Activated CD8-positive, alpha-beta T cell treated with anti-CD3 and anti-CD28 coated beads, Interleukin-2, amount 10 ng/mL, durations not matched to agents 7 days and 5 days (primary cell): ENCODE results near the gene PKNOX1. TPM values are rescaled to one million over a fixed set of nuclear protein-coding genes. Genes with fewer than 3 reads are reported as not detected.
"Not testable (repeated sequence)": the region's sequence is repeated elsewhere in the genome, so short reads cannot be mapped to it uniquely, and the experiment has no call there.

ENCODE experiments used
- ATAC-seq: fragments of 150-1000 bp; cut with Tn5 transposase; one replicate; pipeline ENCODE4 v1.10.0; 2021; ENCODE audit warnings: moderate library complexity
- CTCF ChIA-PET: fragments of 350-600 bp; sonication (Branson Sonifier 250); formaldehyde crosslinking; loops from one replicate; lab custom pipeline; 2021; ENCODE audit warnings: antibody characterized with exemption; lab: Charles Lee
- POLR2A ChIA-PET: fragments of 350-600 bp; sonication (Branson Sonifier 250); formaldehyde crosslinking; loops from one replicate; lab custom pipeline; 2021; ENCODE audit warnings: antibody characterized with exemption; lab: Charles Lee
- DNase-seq: peaks from one replicate; pipeline ENCODE4 v3.0.0-alpha.2; 2020
- H3K27ac Mint-ChIP-seq: one replicate; pipeline ENCODE4 v1.8.0; 2021; ENCODE audit warnings: mild to moderate bottlenecking, mixed read lengths
- H3K27me3 Mint-ChIP-seq: one replicate; pipeline ENCODE4 v1.8.0; 2021; ENCODE audit warnings: low read depth, mixed read lengths
- H3K36me3 Mint-ChIP-seq: one replicate; pipeline ENCODE4 v1.8.0; 2021; ENCODE audit warnings: low read depth, mixed read lengths
- H3K4me1 Mint-ChIP-seq: one replicate; pipeline ENCODE4 v1.8.0; 2021; ENCODE audit warnings: low read depth, mixed read lengths
- H3K4me3 Mint-ChIP-seq: one replicate; pipeline ENCODE4 v1.8.0; 2021; ENCODE audit warnings: mild to moderate bottlenecking, mixed read lengths
- H3K9me3 Mint-ChIP-seq: one replicate; pipeline ENCODE4 v1.8.0; 2022; ENCODE audit warnings: mixed read lengths; ENCODE audit not compliant: insufficient read depth
- total RNA-seq, 2 experiments: library from RNA; stranded (reverse); gene quantifications; one replicate each; pipeline ENCODE4 v1.2.3, GENCODE V29; 2021

The PKNOX1 gene
- total RNA-seq, 2 experiments from 2014 or later = 23.9 to 25.3 TPM

GRCh38 chr21:42962380-42963007 lies 11.9 kb upstream of the PKNOX1 start:
- Mint-ChIP-seq H3K27ac (no peak overlapping the region), H3K27me3 (no peaks in the 10 kb centered on the region), H3K9me3 (no peaks in the 10 kb centered on the region), H3K36me3 (no peaks in the 10 kb centered on the region), H3K4me3 (no peak overlapping the region), H3K4me1 (no peaks in the 10 kb centered on the region)
- POLR2A ChIA-PET = interaction anchor here (0.6 to 0.7 kb wide), 2 partner anchors 50 to 1651 kb away, joined by 3 read pairs; no protein-coding TSS in a partner anchor
- CTCF ChIA-PET = no interaction called here
- ATAC-seq (no peak), DNase-seq (no peak)

GRCh38 chr21:42964086-42964485 lies 10.3 kb upstream of the PKNOX1 start:
- H3K4me3 Mint-ChIP-seq = no peak overlapping the region
- H3K36me3 Mint-ChIP-seq = no peaks in the 10 kb centered on the region
- POLR2A ChIA-PET = interaction anchor here (0.8 kb wide), 1 partner anchor 10 kb away, joined by 3 read pairs; no protein-coding TSS in a partner anchor
- ATAC-seq (no peak), DNase-seq (no peak)
- H3K27me3 Mint-ChIP-seq = no peaks in the 10 kb centered on the region
- no peaks in the 10 kb centered on the region for H3K4me1 Mint-ChIP-seq
- H3K9me3 Mint-ChIP-seq = no peaks in the 10 kb centered on the region
- CTCF ChIA-PET = no interaction called here
- no peak overlapping the region for H3K27ac Mint-ChIP-seq

DNA sequence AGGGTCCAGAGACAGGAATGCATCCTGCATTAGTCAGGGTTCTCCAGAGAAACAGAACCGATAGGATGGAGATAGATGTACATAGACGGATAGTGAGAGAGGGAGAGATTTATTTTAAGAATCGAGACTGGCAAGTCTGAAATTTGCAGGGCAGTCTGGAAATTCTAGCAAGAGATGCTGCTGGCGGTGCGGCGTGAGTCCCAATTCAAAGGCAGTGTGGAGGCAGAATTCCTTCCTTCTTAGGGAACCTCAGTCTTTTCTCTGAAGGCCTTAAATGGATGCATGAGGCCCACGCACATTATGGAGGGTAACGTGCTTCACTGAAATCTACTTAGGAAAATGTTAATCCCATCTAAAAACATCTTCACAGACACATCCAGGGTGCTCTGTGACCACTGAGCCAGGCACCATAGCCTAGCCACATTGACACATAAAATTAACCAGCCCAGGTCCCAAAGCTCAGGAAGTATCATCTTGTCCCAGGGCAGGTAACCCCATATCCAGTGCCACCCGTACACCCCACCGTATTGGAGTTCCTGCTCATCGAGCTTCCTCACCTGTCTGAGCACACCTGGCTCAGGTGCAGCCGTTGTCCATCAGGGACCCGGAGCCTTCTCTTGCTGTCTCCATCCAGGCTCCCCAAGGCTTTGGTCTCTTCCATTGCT lies 9.7 kb upstream of the PKNOX1 start:
- Mint-ChIP-seq H3K9me3 (no peaks in the 10 kb centered on the region), H3K4me1 (no peaks in the 10 kb centered on the region), H3K27me3 (no peaks in the 10 kb centered on the region), H3K4me3 (no peak overlapping the region), H3K36me3 (no peaks in the 10 kb centered on the region), H3K27ac (no peak overlapping the region)
- DNase-seq = no peak
- POLR2A ChIA-PET = no interaction called here
- CTCF ChIA-PET = no interaction called here
- no peak for ATAC-seq

GRCh38 chr21:42965211-42965560 lies 9.2 kb upstream of the PKNOX1 start:
- Mint-ChIP-seq H3K4me1 (no peaks in the 10 kb centered on the region), H3K4me3 (no peak overlapping the region), H3K9me3 (no peaks in the 10 kb centered on the region), H3K27ac (no peak overlapping the region), H3K36me3 (no peaks in the 10 kb centered on the region), H3K27me3 (no peaks in the 10 kb centered on the region)
- no peak for ATAC-seq
- ChIA-PET CTCF (no interaction called here), POLR2A (no interaction called here)
- DNase-seq = no peak

DNA sequence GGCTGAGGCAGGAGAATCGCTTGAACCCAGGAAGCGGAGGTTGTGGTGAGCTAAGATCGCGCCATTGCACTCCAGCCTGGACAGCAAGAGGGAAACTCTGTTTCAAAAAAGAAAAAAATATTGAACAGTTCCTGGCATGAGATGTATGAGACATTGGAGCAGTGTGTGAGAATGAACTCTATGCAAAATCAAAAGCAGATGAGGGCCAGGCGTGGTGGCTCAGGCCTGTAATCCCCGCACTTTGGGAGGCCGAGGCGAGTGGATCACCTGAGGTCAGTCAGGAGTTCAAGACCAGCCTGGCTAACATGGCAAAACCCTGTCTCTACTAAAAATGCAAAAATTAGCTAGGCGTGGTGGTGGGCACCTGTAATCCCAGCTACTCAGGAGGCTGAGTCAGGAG lies 6.7 kb upstream of the PKNOX1 start:
- POLR2A ChIA-PET, CTCF ChIA-PET, H3K4me3 Mint-ChIP-seq: not testable (repeated sequence)

GRCh38 chr21:42969193-42969600 lies 5.2 kb upstream of the PKNOX1 start:
- H3K4me3 Mint-ChIP-seq = no peak overlapping the region
- ChIA-PET POLR2A (no interaction called here), CTCF (no interaction called here)
- DNase-seq (no peak), ATAC-seq (no peak)
- no peaks in the 10 kb centered on the region for H3K36me3 Mint-ChIP-seq
- H3K9me3 Mint-ChIP-seq = no peaks in the 10 kb centered on the region
- H3K27ac Mint-ChIP-seq = no peak overlapping the region
- no peaks in the 10 kb centered on the region for H3K27me3 Mint-ChIP-seq
- peaks cover 9% of the 10 kb centered on the region for H3K4me1 Mint-ChIP-seq

More for the DNA sequence above, 6.7 kb upstream of the PKNOX1 start:
- H3K36me3 Mint-ChIP-seq, H3K9me3 Mint-ChIP-seq, H3K27ac Mint-ChIP-seq, H3K27me3 Mint-ChIP-seq, H3K4me1 Mint-ChIP-seq, DNase-seq, ATAC-seq: not testable (repeated sequence)

DNA sequence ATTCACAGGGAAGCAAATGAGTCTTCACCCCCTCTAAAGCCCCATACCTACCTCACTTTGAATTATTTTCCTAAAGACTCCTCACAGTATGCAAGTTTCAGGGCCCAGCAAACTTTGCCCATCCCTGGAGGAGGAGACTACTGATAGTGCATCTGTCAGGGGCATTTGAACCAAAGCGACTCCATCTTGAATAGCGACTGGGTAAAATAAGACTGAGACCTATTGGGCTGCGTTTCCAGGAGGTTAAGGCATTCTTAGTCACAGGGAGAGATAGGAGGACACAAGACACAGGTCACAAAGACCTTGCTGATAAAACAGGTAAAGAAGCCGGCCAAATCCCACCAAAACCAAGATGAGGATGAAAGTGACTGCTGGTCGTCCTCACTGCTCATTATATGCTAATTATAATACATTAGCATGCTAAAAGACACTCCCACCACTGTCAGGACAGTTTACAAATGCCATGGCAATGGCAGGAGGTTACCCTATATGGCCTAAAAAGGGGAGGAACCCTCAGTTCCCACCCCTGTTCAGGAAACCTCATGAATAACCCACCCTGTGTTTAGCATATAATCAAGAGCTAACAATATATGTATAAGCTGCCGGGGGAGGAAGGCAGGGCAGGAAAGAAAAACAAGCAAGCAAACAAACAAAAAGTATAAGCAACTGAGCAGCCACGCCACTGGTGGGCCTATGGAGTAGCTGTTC lies 3.3 kb upstream of the PKNOX1 start:
- H3K36me3 Mint-ChIP-seq = peaks cover 2% of the 10 kb centered on the region
- H3K4me1 Mint-ChIP-seq = peaks cover 14% of the 10 kb centered on the region
- ChIA-PET CTCF (no interaction called here), POLR2A (no interaction called here)
- H3K9me3 Mint-ChIP-seq = no peaks in the 10 kb centered on the region
- DNase-seq (no peak), ATAC-seq (no peak)
- H3K4me3 Mint-ChIP-seq = no peak overlapping the region
- H3K27ac Mint-ChIP-seq = no peak overlapping the region
- H3K27me3 Mint-ChIP-seq = no peaks in the 10 kb centered on the region

- Mint-ChIP-seq H3K9me3 (no peaks in the 10 kb centered on the region), H3K27me3 (no peaks in the 10 kb centered on the region), H3K4me3 (no peak overlapping the region), H3K4me1 (peaks cover 22% of the 10 kb centered on the region), H3K36me3 (peaks cover 8% of the 10 kb centered on the region), H3K27ac (no peak overlapping the region)
- ChIA-PET POLR2A (no interaction called here), CTCF (no interaction called here)
- DNase-seq = no peak
- ATAC-seq = no peak
These were observed 2.5 kb upstream of the PKNOX1 start for GRCh38 chr21:42971897-42972275.

DNA sequence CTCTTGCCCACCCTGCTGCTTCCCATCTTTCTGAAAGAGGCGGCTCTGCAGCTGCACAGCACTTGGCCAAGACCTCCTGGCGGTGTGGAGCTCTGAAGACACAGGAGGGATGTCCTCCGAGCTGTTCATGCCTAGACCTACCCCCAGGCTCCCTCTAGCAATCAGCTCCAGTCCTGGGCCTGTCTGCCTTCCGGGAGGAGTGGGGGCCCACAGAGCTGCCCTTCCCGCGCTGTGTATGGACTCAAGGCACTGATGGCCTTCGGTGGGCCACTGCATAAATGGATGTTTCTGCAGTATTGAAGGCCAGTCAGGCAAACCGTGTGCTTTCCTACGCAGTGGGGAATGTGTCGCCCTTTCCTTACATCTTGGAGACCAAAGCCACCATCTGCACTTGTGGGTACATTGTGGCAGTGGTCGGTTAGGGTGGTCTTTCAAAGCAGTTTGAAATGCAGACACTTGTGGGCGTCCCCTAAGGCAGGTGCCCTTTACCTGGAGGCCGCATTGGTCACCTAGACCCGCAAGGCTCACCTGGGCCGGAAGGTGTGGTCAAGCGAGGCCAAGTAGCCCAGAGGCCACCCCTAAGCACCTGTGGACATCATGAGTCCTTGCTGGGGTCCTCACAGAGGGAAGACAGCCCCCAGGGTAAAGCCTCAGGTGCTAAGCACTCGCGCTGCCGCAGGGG lies 912 bp upstream of the PKNOX1 start:
- CTCF ChIA-PET = interaction anchor here (1.0 kb wide), 1 partner anchor 18 kb away, joined by 4 read pairs; no protein-coding TSS in a partner anchor
- ATAC-seq = no peak
- POLR2A ChIA-PET = interaction anchor here (0.6 to 1.0 kb wide), 5 partner anchors 10 to 94 kb away, joined by 3 to 4 read pairs (median 3); no protein-coding TSS in a partner anchor
- Mint-ChIP-seq H3K4me3 (peak overlapping the region; percentile 68), H3K4me1 (peaks cover 31% of the 10 kb centered on the region), H3K36me3 (peaks cover 18% of the 10 kb centered on the region), H3K9me3 (no peaks in the 10 kb centered on the region), H3K27me3 (no peaks in the 10 kb centered on the region), H3K27ac (peak overlapping the region; percentile 92)
- no peak for DNase-seq

DNA sequence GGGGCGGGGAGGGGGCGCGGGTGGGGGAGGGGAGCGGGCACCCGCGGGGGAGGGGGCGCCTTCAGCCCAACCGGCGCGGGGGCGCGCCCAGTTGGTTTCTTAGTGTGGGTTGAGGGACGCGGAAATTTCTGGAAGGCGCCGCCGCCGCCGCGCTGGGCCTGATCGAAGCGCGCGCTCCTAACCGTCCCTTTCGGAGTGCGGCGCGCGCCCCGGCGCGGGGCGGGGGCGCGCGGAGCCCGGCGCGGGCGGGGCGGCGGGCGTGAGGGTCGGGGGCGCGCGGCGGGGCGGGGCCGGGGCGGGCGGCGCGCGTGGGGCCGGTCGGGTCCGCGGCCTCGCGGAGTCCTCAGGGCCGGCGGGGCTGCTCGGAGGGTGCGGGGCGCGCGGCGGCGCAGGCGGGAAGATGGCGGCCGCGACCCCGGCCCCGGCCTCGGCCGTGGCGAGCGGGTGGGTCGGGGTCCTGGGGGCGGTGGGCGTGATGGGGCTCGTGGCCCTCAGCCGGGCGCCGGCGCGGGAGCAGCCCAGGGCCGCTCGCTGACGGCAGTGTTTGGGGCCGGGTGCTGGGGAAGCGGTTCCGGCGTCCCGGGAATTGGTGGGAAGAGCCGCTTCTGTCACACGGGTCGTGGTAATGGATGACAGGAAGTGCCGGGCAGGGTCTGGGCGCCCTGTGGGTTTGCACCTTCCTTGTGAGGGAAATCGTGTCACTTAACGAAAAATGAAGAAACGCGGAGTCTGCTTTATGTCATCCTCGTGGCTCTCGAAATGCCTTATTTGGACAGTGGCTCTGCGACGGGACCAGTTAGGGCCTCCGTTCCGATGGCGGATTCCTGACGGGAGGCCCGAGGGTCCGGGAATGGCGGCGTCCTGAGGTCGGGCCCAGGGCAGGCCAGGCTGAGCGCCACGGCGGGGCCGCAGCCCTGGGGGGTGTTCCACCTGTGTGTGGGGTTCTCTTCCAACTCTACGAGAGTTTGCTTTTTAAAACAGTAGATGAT lies 764 bp downstream of the PKNOX1 start:
- ATAC-seq = peak; percentile 9
- H3K9me3 Mint-ChIP-seq = no peaks in the 10 kb centered on the region
- H3K4me1 Mint-ChIP-seq = peaks cover 34% of the 10 kb centered on the region
- peak overlapping the region; percentile 87 for H3K4me3 Mint-ChIP-seq
- CTCF ChIA-PET = no interaction called here
- no peaks in the 10 kb centered on the region for H3K27me3 Mint-ChIP-seq
- POLR2A ChIA-PET = interaction anchor here (1.0 kb wide), 1 partner anchor 95 kb away, joined by 3 read pairs; no protein-coding TSS in a partner anchor
- H3K36me3 Mint-ChIP-seq = peaks cover 29% of the 10 kb centered on the region
- H3K27ac Mint-ChIP-seq = peak overlapping the region; percentile 94
- DNase-seq = peak; percentile 60
